PC-9 (cell line): ENCODE results near the gene SPTSSA. TPM values are rescaled to one million over a fixed set of nuclear protein-coding genes. Genes with fewer than 3 reads are reported as not detected.
A peak's percentile ranks its signal among the peaks of the same experiment; 100 is the strongest.
"Not testable (repeated sequence)": the region's sequence is repeated elsewhere in the genome, so short reads cannot be mapped to it uniquely, and the experiment has no call there.

Experiments
- Bru-seq: library from RNA; stranded (reverse); fragments of 400-500 nt; gene quantifications from one replicate; lab custom pipeline; 2021; lab: Mats Ljungman, UMichigan
- BruChase-seq, 2 experiments: library from RNA; stranded (reverse); fragments of 400-500 nt; gene quantifications; one replicate each; lab custom pipeline; 2021; lab: Mats Ljungman, UMichigan
- BruUV-seq: library from RNA; stranded (reverse); fragments of 400-500 nt; replicated peaks from 2 replicates; lab custom pipeline; 2021; lab: Mats Ljungman, UMichigan
- CTCF ChIA-PET: fragments of 300-600 bp; sonication (Branson Sonifier 250); formaldehyde crosslinking; loops from one replicate; lab custom pipeline; 2022; ENCODE audit warnings: antibody characterized with exemption; lab: Charles Lee
- POLR2A ChIA-PET: fragments of 300-600 bp; sonication (Branson Sonifier 250); formaldehyde crosslinking; loops from one replicate; lab custom pipeline; 2022; ENCODE audit warnings: antibody characterized with exemption; ENCODE audit not compliant: unreplicated experiment; lab: Charles Lee
- DNase-seq, 2 experiments: peaks; one replicate each; pipeline versions ENCODE4 v3.0.0 to v3.0.0-alpha.2; 2015 to 2022; ENCODE audit warnings: mixed read lengths in 1 of 2
- H2AFZ ChIP-seq: fragments of 200-600 bp; sonication (generic); 2 replicates; pipeline ENCODE4 v1.8.1; 2017; ENCODE audit warnings: antibody characterized with exemption
- H3F3A ChIP-seq: fragments of 200-600 bp; sonication (generic); 2 replicates; pipeline ENCODE4 v1.8.1; 2017; ENCODE audit warnings: antibody characterized with exemption, mild to moderate bottlenecking, low read depth; ENCODE audit not compliant: insufficient read depth
- H3K27ac ChIP-seq: fragments of 200-600 bp; sonication (generic); 2 replicates; pipeline ENCODE4 v1.6.1; 2016; ENCODE audit warnings: mixed run types
- H3K27me3 ChIP-seq: fragments of 200-600 bp; sonication (generic); 2 replicates; pipeline ENCODE4 v1.6.1; 2016; ENCODE audit warnings: low read depth, mixed run types; ENCODE audit not compliant: insufficient read depth
- H3K36me3 ChIP-seq: fragments of 200-600 bp; sonication (generic); 2 replicates; pipeline ENCODE4 v1.6.1; 2016; ENCODE audit warnings: low read depth, mixed run types
- H3K4me1 ChIP-seq: fragments of 200-600 bp; sonication (generic); replicated peaks from 2 replicates; pipeline ENCODE4 v1.6.1; 2016; ENCODE audit warnings: mixed run types; ENCODE audit not compliant: insufficient read depth
- H3K4me2 ChIP-seq: fragments of 200-600 bp; sonication (generic); 2 replicates; pipeline ENCODE4 v1.6.1; 2017; ENCODE audit warnings: mixed run types
- H3K4me3 ChIP-seq: fragments of 200-600 bp; sonication (generic); 2 replicates; pipeline ENCODE4 v1.6.1; 2016; ENCODE audit warnings: mixed run types
- H3K79me2 ChIP-seq: fragments of 200-600 bp; sonication (generic); 2 replicates; pipeline ENCODE4 v1.6.1; 2017; ENCODE audit warnings: low read depth, mixed run types
- H3K9me2 ChIP-seq: fragments of 200-600 bp; sonication (generic); 2 replicates; pipeline ENCODE4 v1.8.1; 2017; ENCODE audit warnings: mild to moderate bottlenecking; ENCODE audit not compliant: insufficient read depth
- H3K9me3 ChIP-seq: fragments of 200-600 bp; sonication (generic); 2 replicates; pipeline ENCODE4 v1.8.1; 2016; ENCODE audit warnings: low read depth; ENCODE audit not compliant: insufficient read depth
- H4K20me1 ChIP-seq: fragments of 200-600 bp; sonication (generic); 2 replicates; pipeline ENCODE4 v1.8.1; 2017; ENCODE audit not compliant: insufficient read depth
- EZH2 ChIP-seq: fragments of 200-600 bp; sonication (generic); IDR thresholded peaks from 2 replicates; pipeline ENCODE4 v1.8.0; 2017; ENCODE audit warnings: antibody characterized with exemption, low read depth
- intact Hi-C: fragments of 100-400 bp; cut with micrococcal nuclease; formaldehyde crosslinking; loops from one replicate; pipeline ENCODE4 v1.10.0; 2022; ENCODE audit not compliant: unreplicated experiment
- long read RNA-seq: library from polyadenylated mRNA; stranded (forward); transcript quantifications from one replicate; pipeline ENCODE4 v2.0.0, GENCODE V29; 2022
- total RNA-seq: library from RNA; stranded (reverse); gene quantifications from 2 replicates; pipeline ENCODE4 v1.2.3, GENCODE V29; 2021
- TF ChIP-seq, protein P1 (sequence below): fragments of 200-600 bp; sonication (generic); conservative IDR thresholded peaks from 2 replicates; pipeline ENCODE4 v1.6.1; 2017; ENCODE audit warnings: mixed run types, antibody characterized with exemption, mild to moderate bottlenecking, moderate library complexity

SPTSSA gene
- total RNA-seq (13.6 and 21.6 TPM in 2 replicates), Bru-seq, nascent RNA (percentile 88 among the genes with signal in this experiment), BruChase-seq, experiment 1, labeled RNA remaining after a 2-hour chase (percentile 86 among the genes with signal in this experiment), BruChase-seq, experiment 2, labeled RNA remaining after a 6-hour chase (percentile 90 among the genes with signal in this experiment)
- long read RNA-seq, transcript SPTSSA-201 (2 exons, 2,777 nt) = major isoform, 15 of 20 reads
- long read RNA-seq, partial matches to known transcripts = 0 of 20 reads
- long read RNA-seq, other reads (novel, unspliced or antisense) = 5 of 20 reads

GRCh38 chr14:34462132-34462893 lies at the start of gene SPTSSA:
Gene SPTSSA, minus strand, starts transcription at chr14:34462240. Its CDS starts 33 bp downstream, at chr14:34462207.
- Histone ChIP-seq H3K4me1 (peaks cover 10% of the 10 kb centered on the region), H3K9me3 (no peaks in the 10 kb centered on the region), H4K20me1 (peaks cover 19% of the 10 kb centered on the region), H3K4me3 (peak within 1 kb of the TSS; percentile 67), H3K36me3 (no peaks in the 10 kb centered on the region), H3K4me2 (peak within 1 kb of the TSS; percentile 87), H3K79me2 (peaks cover 41% of the 10 kb centered on the region), H2AFZ (peak within 1 kb of the TSS; percentile 62; the same call in 1 of the 2 replicates), H3F3A (no peaks in the 10 kb centered on the region; the same call in 1 of the 2 replicates), H3K9me2 (no peaks in the 10 kb centered on the region), H3K27ac (no peak within 1 kb of the TSS), H3K27me3 (no peaks in the 10 kb centered on the region)
- TSS peak; percentile 70 for BruUV-seq
- ChIA-PET POLR2A (interaction anchor here (0.6 kb wide), 2 partner anchors 12 to 475 kb away, joined by 15 to 16 read pairs; no protein-coding TSS in a partner anchor), CTCF (no interaction called here)
- peak; percentile 50 to 85 for DNase-seq
- intact Hi-C loops = no loop called here
- TF ChIP-seq EZH2 = no peak

DNA sequence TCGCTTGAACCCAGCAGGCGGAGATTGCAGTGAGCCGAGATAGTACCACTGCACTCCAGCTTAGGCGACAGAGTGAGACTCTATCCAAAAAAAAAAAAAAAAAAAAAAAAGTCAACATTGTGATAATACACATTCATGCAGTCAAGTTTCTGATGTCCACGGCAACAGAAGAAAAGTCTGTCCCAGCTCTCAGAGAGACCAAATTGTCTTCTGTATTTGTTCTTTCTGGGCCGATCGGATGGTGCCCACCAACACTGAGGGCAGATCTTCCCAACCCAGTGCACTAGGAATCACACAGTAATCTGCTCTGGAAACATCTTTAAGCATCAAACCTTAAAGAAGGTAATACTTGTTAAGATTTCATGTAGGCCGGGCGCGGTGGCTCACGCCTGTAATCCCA lies 45.8 kb upstream of the SPTSSA start:
- Histone ChIP-seq H4K20me1 (no peaks in the 10 kb centered on the region), H3K36me3 (no peaks in the 10 kb centered on the region), H3F3A (no peaks in the 10 kb centered on the region), H2AFZ (no peak overlapping the region), H3K9me2 (no peaks in the 10 kb centered on the region), H3K4me2 (no peak overlapping the region), H3K27ac (no peak overlapping the region), H3K4me1 (no peaks in the 10 kb centered on the region), H3K9me3 (no peaks in the 10 kb centered on the region), H3K79me2 (no peaks in the 10 kb centered on the region), H3K4me3 (no peak overlapping the region), H3K27me3 (no peaks in the 10 kb centered on the region)
- no TSS peak for BruUV-seq
- TF ChIP-seq, protein P1, sequence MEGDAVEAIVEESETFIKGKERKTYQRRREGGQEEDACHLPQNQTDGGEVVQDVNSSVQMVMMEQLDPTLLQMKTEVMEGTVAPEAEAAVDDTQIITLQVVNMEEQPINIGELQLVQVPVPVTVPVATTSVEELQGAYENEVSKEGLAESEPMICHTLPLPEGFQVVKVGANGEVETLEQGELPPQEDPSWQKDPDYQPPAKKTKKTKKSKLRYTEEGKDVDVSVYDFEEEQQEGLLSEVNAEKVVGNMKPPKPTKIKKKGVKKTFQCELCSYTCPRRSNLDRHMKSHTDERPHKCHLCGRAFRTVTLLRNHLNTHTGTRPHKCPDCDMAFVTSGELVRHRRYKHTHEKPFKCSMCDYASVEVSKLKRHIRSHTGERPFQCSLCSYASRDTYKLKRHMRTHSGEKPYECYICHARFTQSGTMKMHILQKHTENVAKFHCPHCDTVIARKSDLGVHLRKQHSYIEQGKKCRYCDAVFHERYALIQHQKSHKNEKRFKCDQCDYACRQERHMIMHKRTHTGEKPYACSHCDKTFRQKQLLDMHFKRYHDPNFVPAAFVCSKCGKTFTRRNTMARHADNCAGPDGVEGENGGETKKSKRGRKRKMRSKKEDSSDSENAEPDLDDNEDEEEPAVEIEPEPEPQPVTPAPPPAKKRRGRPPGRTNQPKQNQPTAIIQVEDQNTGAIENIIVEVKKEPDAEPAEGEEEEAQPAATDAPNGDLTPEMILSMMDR = no peak
- no peak for TF ChIP-seq EZH2
- CTCF ChIA-PET = no interaction called here
- intact Hi-C loops = no loop called here
- no peak for DNase-seq
- POLR2A ChIA-PET = interaction anchor here (0.7 kb wide), 1 partner anchor 474 kb away, joined by 3 read pairs; no protein-coding TSS in a partner anchor

- H3K4me3 ChIP-seq = no peak overlapping the region
- no peak overlapping the region for H2AFZ ChIP-seq
- H3K9me2 ChIP-seq = no peaks in the 10 kb centered on the region
- ChIA-PET CTCF (no interaction called here), POLR2A (interaction anchor here (0.7 kb wide), 1 partner anchor 475 kb away, joined by 3 read pairs; no protein-coding TSS in a partner anchor)
- no peaks in the 10 kb centered on the region for H3F3A ChIP-seq
- H3K4me2 ChIP-seq = no peak overlapping the region
- H3K27me3 ChIP-seq = no peaks in the 10 kb centered on the region
- no peak for DNase-seq
- no peaks in the 10 kb centered on the region for H3K36me3 ChIP-seq
- intact Hi-C loops = no loop called here
- no peak for TF ChIP-seq EZH2
- TF ChIP-seq, protein P1 = no peak
- no peaks in the 10 kb centered on the region for H3K9me3 ChIP-seq
- H3K27ac ChIP-seq = no peak overlapping the region
- no TSS peak for BruUV-seq
- no peaks in the 10 kb centered on the region for H3K79me2 ChIP-seq
- no peaks in the 10 kb centered on the region for H4K20me1 ChIP-seq
- no peaks in the 10 kb centered on the region for H3K4me1 ChIP-seq
Observed at GRCh38 chr14:34507459-34507858, 45.4 kb upstream of the SPTSSA start.

GRCh38 chr14:34505124-34505491 lies 43.1 kb upstream of the SPTSSA start:
- H3K79me2 ChIP-seq, H3K4me1 ChIP-seq, H3K4me3 ChIP-seq, H3K9me3 ChIP-seq, H3K9me2 ChIP-seq, CTCF ChIA-PET, H3F3A ChIP-seq, BruUV-seq, POLR2A ChIA-PET, H4K20me1 ChIP-seq, H3K27me3 ChIP-seq, H3K27ac ChIP-seq, intact Hi-C loops, H3K4me2 ChIP-seq, DNase-seq, H2AFZ ChIP-seq, H3K36me3 ChIP-seq: not testable (repeated sequence)

DNA sequence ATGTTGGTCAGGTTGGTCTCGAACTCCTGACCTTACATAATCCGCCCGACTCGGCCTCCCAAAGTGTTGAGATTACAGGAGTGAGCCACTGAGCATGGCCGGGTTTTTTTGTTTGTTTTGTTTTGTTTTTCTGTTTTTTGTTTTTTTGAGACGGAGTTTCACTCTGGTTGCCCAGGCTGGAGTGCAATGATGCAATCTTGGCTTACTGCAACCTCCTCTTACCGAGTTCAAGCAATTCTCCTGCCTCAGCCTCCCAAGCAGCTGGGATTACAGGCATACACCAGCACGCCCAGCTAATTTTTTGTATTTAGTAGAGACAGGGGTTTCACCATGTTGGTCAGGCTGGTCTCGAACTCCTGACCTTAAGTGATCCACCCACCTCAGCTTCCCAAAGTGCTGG lies 42.0 kb upstream of the SPTSSA start:
- CTCF ChIA-PET, intact Hi-C loops: not testable (repeated sequence)

More for the DNA sequence above, 42.0 kb upstream of the SPTSSA start:
- H3K27me3 ChIP-seq, H3K4me2 ChIP-seq, H3K27ac ChIP-seq, H2AFZ ChIP-seq, POLR2A ChIA-PET, H3F3A ChIP-seq, H3K36me3 ChIP-seq, H3K4me3 ChIP-seq, H3K9me2 ChIP-seq, H3K4me1 ChIP-seq, H3K9me3 ChIP-seq, H4K20me1 ChIP-seq, BruUV-seq, DNase-seq, H3K79me2 ChIP-seq: not testable (repeated sequence)
